Activated CD8-positive, alpha-beta memory T cell treated with anti-CD3 and anti-CD28 coated beads, Interleukin-2, amount 10 ng/mL, durations not matched to agents 7 days and 5 days (primary cell): ENCODE results near the gene MTG1. TPM values are rescaled to one million over a fixed set of nuclear protein-coding genes. Genes with fewer than 3 reads are reported as not detected.
"Not testable (repeated sequence)": the region's sequence is repeated elsewhere in the genome, so short reads cannot be mapped to it uniquely, and the experiment has no call there.

Experiments
- ATAC-seq: fragments of 150-1000 bp; cut with Tn5 transposase; one replicate; pipeline ENCODE4 v1.10.0; 2021; ENCODE audit warnings: moderate library complexity
- CTCF ChIA-PET: fragments of 350-600 bp; sonication (Branson Sonifier 250); formaldehyde crosslinking; loops from one replicate; lab custom pipeline; 2021; ENCODE audit warnings: antibody characterized with exemption; lab: Charles Lee
- DNase-seq: peaks from one replicate; pipeline ENCODE4 v3.0.0-alpha.2; 2020
- H3K27ac Mint-ChIP-seq: one replicate; pipeline ENCODE4 v1.8.0; 2021; ENCODE audit warnings: mild to moderate bottlenecking, mixed read lengths
- H3K27me3 Mint-ChIP-seq: one replicate; pipeline ENCODE4 v1.8.0; 2021; ENCODE audit warnings: mixed read lengths
- H3K36me3 Mint-ChIP-seq: one replicate; pipeline ENCODE4 v1.8.0; 2021; ENCODE audit warnings: mild to moderate bottlenecking, mixed read lengths
- H3K4me1 Mint-ChIP-seq: one replicate; pipeline ENCODE4 v1.8.0; 2021; ENCODE audit warnings: mixed read lengths
- H3K4me3 Mint-ChIP-seq: one replicate; pipeline ENCODE4 v1.8.0; 2021; ENCODE audit warnings: mild to moderate bottlenecking, moderate library complexity, mixed read lengths
- H3K9me3 Mint-ChIP-seq: one replicate; pipeline ENCODE4 v1.8.0; 2022; ENCODE audit warnings: low read depth, mixed read lengths
- total RNA-seq, 2 experiments: library from RNA; stranded (reverse); gene quantifications; one replicate each; pipeline ENCODE4 v1.2.3, GENCODE V29; 2021

MTG1 gene
- total RNA-seq, 2 experiments from 2014 or later = 56.0 to 64.9 TPM

- Mint-ChIP-seq H3K4me1 (peaks cover 48% of the 10 kb centered on the region), H3K9me3 (no peaks in the 10 kb centered on the region), H3K27ac (peak overlapping the region; percentile 86), H3K36me3 (peaks cover 62% of the 10 kb centered on the region), H3K27me3 (no peaks in the 10 kb centered on the region), H3K4me3 (no peak overlapping the region)
- no peak for ATAC-seq
- no peak for DNase-seq
- CTCF ChIA-PET = interaction anchor here (2.2 kb wide), 1 partner anchor 73 kb away, joined by 12 read pairs; no protein-coding TSS in a partner anchor
These were observed 8.2 kb downstream of the MTG1 start for GRCh38 chr10:133401981-133402725.

GRCh38 chr10:133403359-133403758 lies 9.4 kb downstream of the MTG1 start:
- Mint-ChIP-seq H3K27ac (no peak overlapping the region), H3K4me3 (no peak overlapping the region), H3K27me3 (no peaks in the 10 kb centered on the region), H3K4me1 (peaks cover 47% of the 10 kb centered on the region), H3K9me3 (peaks cover under 1% of the 10 kb centered on the region), H3K36me3 (peaks cover 65% of the 10 kb centered on the region)
- ATAC-seq (no peak), DNase-seq (no peak)
- CTCF ChIA-PET = no interaction called here

- H3K4me1 Mint-ChIP-seq = peaks cover 48% of the 10 kb centered on the region
- H3K36me3 Mint-ChIP-seq = peaks cover 66% of the 10 kb centered on the region
- DNase-seq = no peak
These were observed 9.8 kb downstream of the MTG1 start for GRCh38 chr10:133403784-133404183.

GRCh38 chr10:133405272-133405671 lies 11.3 kb downstream of the MTG1 start:
- CTCF ChIA-PET = interaction anchor here (1.8 to 2.7 kb wide), 3 partner anchors 33 to 76 kb away, joined by 4 to 7 read pairs (median 6); no protein-coding TSS in a partner anchor
- peaks cover 16% of the 10 kb centered on the region for H3K9me3 Mint-ChIP-seq
- H3K27me3 Mint-ChIP-seq = no peaks in the 10 kb centered on the region
- peaks cover 72% of the 10 kb centered on the region for H3K36me3 Mint-ChIP-seq
- no peak overlapping the region for H3K4me3 Mint-ChIP-seq
- H3K27ac Mint-ChIP-seq = no peak overlapping the region
- no peak for ATAC-seq
- H3K4me1 Mint-ChIP-seq = peaks cover 40% of the 10 kb centered on the region
- DNase-seq = no peak

More at GRCh38 chr10:133403784-133404183, 9.8 kb downstream of the MTG1 start:
- CTCF ChIA-PET = no interaction called here
- Mint-ChIP-seq H3K27ac (no peak overlapping the region), H3K9me3 (peaks cover 5% of the 10 kb centered on the region), H3K27me3 (no peaks in the 10 kb centered on the region), H3K4me3 (no peak overlapping the region)
- no peak for ATAC-seq

- CTCF ChIA-PET = interaction anchor here (1.8 to 2.7 kb wide), 3 partner anchors 32 to 76 kb away, joined by 4 to 7 read pairs (median 6); no protein-coding TSS in a partner anchor
- H3K27me3 Mint-ChIP-seq = no peaks in the 10 kb centered on the region
- peaks cover 75% of the 10 kb centered on the region for H3K36me3 Mint-ChIP-seq
- peaks cover 34% of the 10 kb centered on the region for H3K4me1 Mint-ChIP-seq
- H3K27ac Mint-ChIP-seq = peak overlapping the region; percentile 18
- peaks cover 22% of the 10 kb centered on the region for H3K9me3 Mint-ChIP-seq
- peak overlapping the region; percentile 11 for H3K4me3 Mint-ChIP-seq
- DNase-seq (no peak), ATAC-seq (no peak)
These were observed 12.0 kb downstream of the MTG1 start for GRCh38 chr10:133405844-133406527.

GRCh38 chr10:133411523-133412380 lies 17.8 kb downstream of the MTG1 start:
- peaks cover 47% of the 10 kb centered on the region for H3K9me3 Mint-ChIP-seq
- H3K36me3 Mint-ChIP-seq = peaks cover 86% of the 10 kb centered on the region

GRCh38 chr10:133412381-133412711 lies 18.4 kb downstream of the MTG1 start:
- CTCF ChIA-PET = interaction anchor here (1.1 to 1.3 kb wide), 2 partner anchors 26 to 84 kb away, joined by 3 to 4 read pairs; no protein-coding TSS in a partner anchor
- ATAC-seq = no peak
- no peaks in the 10 kb centered on the region for H3K27me3 Mint-ChIP-seq

More at GRCh38 chr10:133411523-133412380, 17.8 kb downstream of the MTG1 start:
- DNase-seq = no peak
- Mint-ChIP-seq H3K4me1 (peaks cover 12% of the 10 kb centered on the region), H3K4me3 (no peak overlapping the region), H3K27ac (no peak overlapping the region), H3K27me3 (no peaks in the 10 kb centered on the region)
- CTCF ChIA-PET = interaction anchor here (1.0 to 1.3 kb wide), 3 partner anchors 11 to 84 kb away, joined by 3 to 4 read pairs (median 3); no protein-coding TSS in a partner anchor
- no peak for ATAC-seq

GRCh38 chr10:133414401-133414800 lies 20.4 kb downstream of the MTG1 start:
- H3K27ac Mint-ChIP-seq, ATAC-seq, H3K27me3 Mint-ChIP-seq, CTCF ChIA-PET, H3K4me1 Mint-ChIP-seq, DNase-seq, H3K4me3 Mint-ChIP-seq: not testable (repeated sequence)
- Mint-ChIP-seq H3K36me3 (peaks cover 62% of the 10 kb centered on the region), H3K9me3 (peaks cover 36% of the 10 kb centered on the region)

More at GRCh38 chr10:133412381-133412711, 18.4 kb downstream of the MTG1 start:
- Mint-ChIP-seq H3K4me1 (peaks cover 8% of the 10 kb centered on the region), H3K4me3 (no peak overlapping the region), H3K36me3 (peaks cover 80% of the 10 kb centered on the region), H3K27ac (no peak overlapping the region), H3K9me3 (peaks cover 47% of the 10 kb centered on the region)
- DNase-seq = no peak

GRCh38 chr10:133415752-133416151 lies 21.8 kb downstream of the MTG1 start:
- no peaks in the 10 kb centered on the region for H3K4me1 Mint-ChIP-seq
- no peak overlapping the region for H3K27ac Mint-ChIP-seq
- no peaks in the 10 kb centered on the region for H3K27me3 Mint-ChIP-seq
- DNase-seq (no peak), ATAC-seq (no peak)
- CTCF ChIA-PET = no interaction called here
- peaks cover 49% of the 10 kb centered on the region for H3K36me3 Mint-ChIP-seq
- no peak overlapping the region for H3K4me3 Mint-ChIP-seq
- peaks cover 27% of the 10 kb centered on the region for H3K9me3 Mint-ChIP-seq

GRCh38 chr10:133418289-133418993 lies 24.5 kb downstream of the MTG1 start:
- no peak for DNase-seq
- H3K27ac Mint-ChIP-seq = no peak overlapping the region
- H3K9me3 Mint-ChIP-seq = peaks cover 6% of the 10 kb centered on the region
- no peak overlapping the region for H3K4me3 Mint-ChIP-seq
- CTCF ChIA-PET = interaction anchor here (0.7 to 1.2 kb wide), 2 partner anchors 89 to 94 kb away, joined by 3 read pairs; no protein-coding TSS in a partner anchor
- ATAC-seq = no peak
- H3K4me1 Mint-ChIP-seq = no peaks in the 10 kb centered on the region
- H3K27me3 Mint-ChIP-seq = peaks cover 9% of the 10 kb centered on the region
- peaks cover 22% of the 10 kb centered on the region for H3K36me3 Mint-ChIP-seq

GRCh38 chr10:133419211-133419950 lies 25.4 kb downstream of the MTG1 start:
- DNase-seq (no peak), ATAC-seq (no peak)

GRCh38 chr10:133420028-133420427 lies 26.1 kb downstream of the MTG1 start:
- no peaks in the 10 kb centered on the region for H3K4me1 Mint-ChIP-seq
- H3K36me3 Mint-ChIP-seq = peaks cover 12% of the 10 kb centered on the region
- CTCF ChIA-PET = interaction anchor here (1.1 kb wide), 1 partner anchor 19 kb away, joined by 5 read pairs; no protein-coding TSS in a partner anchor
- H3K27me3 Mint-ChIP-seq = peaks cover 11% of the 10 kb centered on the region
- H3K27ac Mint-ChIP-seq = no peak overlapping the region
- DNase-seq (no peak), ATAC-seq (no peak)
- no peak overlapping the region for H3K4me3 Mint-ChIP-seq
- H3K9me3 Mint-ChIP-seq = peaks cover 5% of the 10 kb centered on the region

More at GRCh38 chr10:133419211-133419950, 25.4 kb downstream of the MTG1 start:
- Mint-ChIP-seq H3K4me1 (no peaks in the 10 kb centered on the region), H3K4me3 (no peak overlapping the region), H3K36me3 (peaks cover 16% of the 10 kb centered on the region), H3K9me3 (peaks cover 5% of the 10 kb centered on the region), H3K27me3 (peaks cover 11% of the 10 kb centered on the region), H3K27ac (no peak overlapping the region)
- CTCF ChIA-PET = interaction anchor here (1.1 kb wide), 1 partner anchor 20 kb away, joined by 5 read pairs; no protein-coding TSS in a partner anchor
